Karpas-422 (cell line): ENCODE results near the gene SSTR3. TPM values are rescaled to one million over a fixed set of nuclear protein-coding genes. Genes with fewer than 3 reads are reported as not detected.

Experiments used
- DNase-seq: peaks from one replicate; pipeline ENCODE4 v3.0.0-alpha.2; 2015
- H2AFZ ChIP-seq: fragments of 200-600 bp; sonication (generic); 2 replicates; pipeline ENCODE4 v1.6.1; 2014; ENCODE audit warnings: antibody characterized with exemption, low read length, mixed read lengths
- H3K27ac ChIP-seq: fragments of 200-600 bp; sonication (generic); 2 replicates; pipeline ENCODE4 v1.5.1; 2014; ENCODE audit warnings: mild to moderate bottlenecking, low read length, moderate library complexity
- H3K27me3 ChIP-seq: fragments of 200-600 bp; sonication (generic); 2 replicates; pipeline ENCODE4 v1.6.1; 2014; ENCODE audit warnings: low read length, mixed read lengths
- H3K36me3 ChIP-seq: fragments of 200-600 bp; sonication (generic); 2 replicates; pipeline ENCODE4 v1.6.1; 2014; ENCODE audit warnings: low read length, mixed read lengths; ENCODE audit not compliant: insufficient read depth
- H3K4me1 ChIP-seq: fragments of 200-600 bp; sonication (generic); 2 replicates; pipeline ENCODE4 v1.6.1; 2014; ENCODE audit warnings: mild to moderate bottlenecking, low read length, mixed read lengths
- H3K4me2 ChIP-seq: fragments of 200-600 bp; sonication (generic); 2 replicates; pipeline ENCODE4 v1.6.1; 2014; ENCODE audit warnings: low read length, low read depth, mild to moderate bottlenecking; ENCODE audit not compliant: poor library complexity, severe bottlenecking
- H3K4me3 ChIP-seq: fragments of 200-600 bp; sonication (generic); 2 replicates; pipeline ENCODE4 v1.5.1; 2014; ENCODE audit warnings: mild to moderate bottlenecking, antibody characterized with exemption, low read length, mixed read lengths
- H3K79me2 ChIP-seq: fragments of 200-600 bp; sonication (generic); 2 replicates; pipeline ENCODE4 v1.6.1; 2014; ENCODE audit warnings: mild to moderate bottlenecking, low read length, mixed read lengths
- H3K9ac ChIP-seq: fragments of 200-600 bp; sonication (generic); 2 replicates; pipeline ENCODE4 v1.6.0; 2014; ENCODE audit warnings: low read length
- H3K9me2 ChIP-seq: fragments of 200-600 bp; sonication (generic), shearing (Covaris generic); replicated peaks from 2 replicates; pipeline ENCODE4 v1.6.0; 2014; ENCODE audit warnings: mild to moderate bottlenecking, low read length, moderate library complexity; ENCODE audit not compliant: insufficient read depth
- H3K9me3 ChIP-seq: fragments of 300-700, 200-600 bp; sonication (generic); 2 replicates; pipeline ENCODE4 v1.6.1; 2014; ENCODE audit warnings: low read length, mixed read lengths
- H4K20me1 ChIP-seq: fragments of 200-600 bp; sonication (generic); 2 replicates; pipeline ENCODE4 v1.6.1; 2014; ENCODE audit warnings: mild to moderate bottlenecking, antibody characterized with exemption, low read length, low read depth; ENCODE audit not compliant: insufficient read depth
- small RNA-seq: library from RNA; depleted of rRNA; stranded (forward); fragments of <200 nt; gene quantifications from one replicate; pipeline ENCODE3, GENCODE V24; 2014
- total RNA-seq: library from RNA; depleted of rRNA; stranded (reverse); fragments of >200 nt; shearing (Covaris generic); gene quantifications from 2 replicates; pipeline ENCODE4 v1.2.3, GENCODE V29; 2014; ENCODE audit warnings: low replicate concordance; rRNA removed

Gene SSTR3
- total RNA-seq, 1 experiment from 2014 or later: not detected

DNA sequence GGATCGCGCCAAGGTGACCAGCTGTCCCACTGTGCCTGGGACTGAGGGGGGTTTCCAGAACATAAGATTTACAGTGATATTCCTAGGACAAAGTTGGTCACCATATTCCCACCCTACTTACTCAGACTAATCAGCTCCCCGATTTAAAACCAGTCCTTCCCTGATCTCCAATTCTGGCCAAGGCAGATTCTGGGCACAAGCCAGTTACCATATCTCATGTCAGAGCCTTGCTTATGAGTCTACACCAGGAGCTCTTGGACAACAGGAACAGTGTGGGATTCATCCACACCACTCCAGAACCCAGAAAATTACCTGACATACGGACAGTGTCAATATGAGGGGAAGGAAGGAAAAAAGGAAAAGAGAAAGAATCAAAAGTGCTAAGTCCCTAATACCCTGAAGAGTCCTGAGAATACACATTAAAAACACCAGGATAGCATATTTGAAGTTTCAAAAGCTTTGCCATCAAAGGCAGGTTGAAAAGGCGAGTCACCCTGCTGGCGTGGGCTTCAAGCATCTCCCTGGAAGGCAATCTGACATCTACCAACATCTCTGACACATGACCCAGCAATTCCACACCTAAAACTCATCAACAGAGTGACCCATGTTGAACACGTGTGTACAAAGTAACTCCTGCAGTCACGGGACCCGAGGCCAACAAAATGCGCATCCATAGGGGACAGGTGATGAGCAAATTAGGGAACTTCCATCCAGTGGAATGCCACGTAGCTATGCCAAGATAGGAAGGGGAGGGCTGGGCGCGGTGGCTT, 54.6 kb downstream of the SSTR3 start:
- Histone ChIP-seq H3K4me1 (no peaks in the 10 kb centered on the region), H3K4me3 (no peak overlapping the region), H3K27ac (no peak overlapping the region), H4K20me1 (no peaks in the 10 kb centered on the region), H3K9ac (no peak overlapping the region), H3K36me3 (no peaks in the 10 kb centered on the region), H3K27me3 (no peaks in the 10 kb centered on the region; the same call in 1 of the 2 replicates), H2AFZ (no peak overlapping the region), H3K79me2 (no peaks in the 10 kb centered on the region), H3K9me2 (no peaks in the 10 kb centered on the region), H3K9me3 (peaks cover 11% of the 10 kb centered on the region), H3K4me2 (no peak overlapping the region)
- DNase-seq: no peak

- Histone ChIP-seq H2AFZ (no peak overlapping the region), H3K4me3 (no peak overlapping the region), H3K9me2 (no peaks in the 10 kb centered on the region), H3K27me3 (no peaks in the 10 kb centered on the region; the same call in 1 of the 2 replicates), H3K9ac (no peak overlapping the region), H3K79me2 (no peaks in the 10 kb centered on the region), H4K20me1 (no peaks in the 10 kb centered on the region), H3K4me1 (no peaks in the 10 kb centered on the region), H3K4me2 (no peak overlapping the region), H3K36me3 (no peaks in the 10 kb centered on the region), H3K9me3 (peaks cover 9% of the 10 kb centered on the region), H3K27ac (no peak overlapping the region)
- DNase-seq: no peak
Measured at GRCh38 chr22:37156686-37157435, 55.4 kb downstream of the SSTR3 start.

GRCh38 chr22:37155971-37156370, 56.3 kb downstream of the SSTR3 start:
- Histone ChIP-seq H3K9me2 (no peaks in the 10 kb centered on the region), H3K9ac (no peak overlapping the region), H3K27ac (no peak overlapping the region), H4K20me1 (no peaks in the 10 kb centered on the region), H3K9me3 (peaks cover under 1% of the 10 kb centered on the region; the same call in 1 of the 2 replicates), H3K4me2 (no peak overlapping the region), H3K4me1 (no peaks in the 10 kb centered on the region), H3K36me3 (no peaks in the 10 kb centered on the region), H3K27me3 (no peaks in the 10 kb centered on the region), H2AFZ (no peak overlapping the region), H3K4me3 (no peak overlapping the region), H3K79me2 (no peaks in the 10 kb centered on the region)
- no peak for DNase-seq

DNA sequence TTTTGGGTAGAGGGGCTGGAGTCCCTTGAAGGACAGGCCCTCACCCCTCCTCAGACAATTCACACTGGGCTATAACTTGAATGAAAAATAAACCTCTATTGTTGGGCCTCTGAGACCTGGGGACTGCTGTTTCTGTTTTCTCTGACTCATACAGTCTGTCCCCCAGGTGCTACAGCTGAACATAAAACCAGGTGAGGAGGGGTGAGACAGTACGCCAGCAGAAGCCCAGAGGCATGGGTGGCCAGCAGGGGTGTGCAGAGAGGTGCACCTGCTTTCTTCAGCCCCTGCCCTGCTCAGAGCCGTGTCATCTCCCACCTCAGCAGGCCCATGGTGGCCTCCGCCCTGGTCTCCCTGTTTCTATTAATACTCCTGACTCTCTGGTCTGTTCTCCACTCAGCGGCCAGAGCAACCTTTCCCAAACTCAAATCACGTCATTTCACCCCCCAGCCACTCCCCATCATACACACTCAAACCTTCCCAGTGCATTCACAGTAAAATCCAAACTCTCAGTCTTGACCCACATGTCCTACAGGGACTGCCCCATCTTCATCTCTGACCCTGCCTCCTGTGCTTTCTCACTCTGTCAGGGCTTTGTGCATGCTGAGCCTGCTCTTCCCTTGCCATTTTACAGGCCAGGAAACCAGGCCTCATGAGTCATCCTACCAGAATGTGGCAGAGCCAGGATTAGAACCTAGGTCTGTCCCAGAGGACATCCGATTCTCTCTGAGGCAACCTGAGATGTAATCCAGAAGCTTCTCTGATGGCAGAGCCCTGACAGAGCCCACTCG, 57.2 kb downstream of the SSTR3 start:
- DNase-seq: no peak
- Histone ChIP-seq H2AFZ (no peak overlapping the region), H3K79me2 (no peaks in the 10 kb centered on the region), H3K36me3 (no peaks in the 10 kb centered on the region), H3K4me1 (no peaks in the 10 kb centered on the region), H3K9me3 (0 out of 2 replicates have a peak, but pooled peaks cover 3% of the 10 kb centered on the region), H4K20me1 (no peaks in the 10 kb centered on the region), H3K4me3 (no peak overlapping the region), H3K9ac (no peak overlapping the region), H3K27me3 (no peaks in the 10 kb centered on the region), H3K4me2 (no peak overlapping the region), H3K9me2 (no peaks in the 10 kb centered on the region), H3K27ac (no peak overlapping the region)

Small RNA genes within 50 kb of the gene (small RNA-seq; reads per million reads assigned to genes)
- gene Z82188.1: not detected

Other genes starting within 250 kb of the SSTR3 start
- 6.0 and 8.3 TPM in 2 replicates for gene TST, start 193.0 kb downstream of the SSTR3 start, total RNA-seq
- gene MPST, start 192.7 kb downstream of the SSTR3 start, total RNA-seq: 26.1 and 53.7 TPM in 2 replicates
- gene KCTD17, start 160.7 kb downstream of the SSTR3 start, total RNA-seq: 17.5 and 24.9 TPM in 2 replicates
- gene TMPRSS6, start 102.8 kb downstream of the SSTR3 start, total RNA-seq: not detected in 2 replicates
- gene IL2RB, start 62.6 kb downstream of the SSTR3 start, total RNA-seq: 0.25 TPM in 1 of 2 replicates, not detected in the other
- gene C1QTNF6, start 24.2 kb downstream of the SSTR3 start, total RNA-seq: 1.7 and 2.7 TPM in 2 replicates
- 251 and 294 TPM in 2 replicates for gene RAC2, start 31.8 kb upstream of the SSTR3 start, total RNA-seq
- 11.1 and 12.6 TPM in 2 replicates for gene CYTH4, start 70.0 kb upstream of the SSTR3 start, total RNA-seq
- gene ELFN2, start 215.0 kb upstream of the SSTR3 start, total RNA-seq: not detected in 2 replicates